Neural cell (in vitro differentiated cells): ENCODE results near the gene FNDC3B.
"Not testable (repeated sequence)": the region's sequence is repeated elsewhere in the genome, so short reads cannot be mapped to it uniquely, and the experiment has no call there.

Experiments used
- CTCF ChIP-seq: fragments of 450-650 bp; IDR thresholded peaks from 2 replicates; pipeline ENCODE4 v1.5.1; 2014; ENCODE audit warnings: antibody characterized with exemption, mild to moderate bottlenecking, moderate library complexity; ENCODE audit not compliant: poor library complexity, severe bottlenecking
- EP300 ChIP-seq: fragments of 450-650 bp; conservative IDR thresholded peaks from 2 replicates; pipeline ENCODE4 v1.6.1; 2014; ENCODE audit warnings: antibody characterized with exemption, mild to moderate bottlenecking, moderate library complexity; ENCODE audit not compliant: poor library complexity, severe bottlenecking
- EZH2 ChIP-seq: fragments of 200-600, 300-800 bp; shearing (Covaris generic), sonication (generic); IDR thresholded peaks from 2 replicates; pipeline ENCODE4 v1.6.1; 2014; ENCODE audit warnings: antibody characterized with exemption, low read length, borderline replicate concordance, mild to moderate bottlenecking; ENCODE audit not compliant: insufficient read depth, poor library complexity, severe bottlenecking
- RAD21 ChIP-seq: fragments of 450-650 bp; conservative IDR thresholded peaks from 2 replicates; pipeline ENCODE4 v1.6.1; 2014; ENCODE audit warnings: antibody characterized with exemption, mild to moderate bottlenecking, moderate library complexity
- REST ChIP-seq: IDR thresholded peaks from 2 replicates; pipeline ENCODE4 v1.6.1; 2012; ENCODE audit warnings: borderline replicate concordance
- SMC3 ChIP-seq: fragments of 450-650 bp; conservative IDR thresholded peaks from 2 replicates; pipeline ENCODE4 v1.6.1; 2014; ENCODE audit warnings: antibody characterized with exemption, mild to moderate bottlenecking, moderate library complexity; ENCODE audit not compliant: poor library complexity

- TF ChIP-seq EZH2, CTCF, REST, EP300, SMC3, RAD21: not testable (repeated sequence)
Measured at GRCh38 chr3:172255321-172255720, 215.9 kb downstream of the FNDC3B start.
